Measurements from ENCODE around the gene GALNT18.
A peak's percentile ranks its signal among the peaks of the same experiment; 100 is the strongest.

The GALNT18 gene

DNA sequence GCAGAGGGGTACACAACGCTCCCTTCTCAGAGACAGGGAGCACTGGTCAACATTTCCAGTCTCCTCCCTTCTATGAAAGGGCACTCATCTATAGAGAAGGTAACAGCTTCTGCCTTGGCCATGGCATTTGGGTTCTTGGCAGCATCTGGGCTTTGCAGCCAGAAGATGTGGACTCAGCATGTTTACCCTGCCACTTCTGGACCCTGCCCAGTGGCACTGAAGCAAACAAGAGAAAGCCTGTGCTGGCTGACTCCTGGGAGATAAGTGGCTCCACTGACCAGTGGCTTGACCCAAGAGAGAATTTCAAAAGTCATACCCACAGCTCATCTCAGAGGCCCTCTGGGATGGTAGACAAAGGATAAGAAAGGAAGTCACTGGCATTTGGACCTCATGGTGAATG, 276.7 kb downstream of the GALNT18 start:
- POLR2A ChIA-PET: no interaction called here

DNA sequence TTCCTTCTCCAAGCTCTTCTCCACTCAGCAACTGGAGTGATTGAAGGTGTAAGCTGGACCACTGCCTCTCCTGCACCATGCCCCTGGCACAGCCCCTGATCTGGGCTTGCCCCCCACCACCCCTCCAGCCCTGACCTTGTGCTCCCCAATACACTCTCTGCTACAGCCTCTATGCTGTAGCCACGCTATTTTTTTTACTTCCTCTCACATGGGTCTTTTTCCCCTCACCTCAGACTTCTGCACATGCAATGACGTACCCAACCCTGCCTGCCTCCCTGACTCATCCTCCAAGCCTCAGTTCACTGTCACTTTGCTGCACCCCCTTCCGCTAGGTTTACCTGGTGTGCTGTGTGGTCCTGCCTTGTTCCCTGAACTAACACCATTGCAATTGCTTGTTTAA, 277.8 kb downstream of the GALNT18 start:
- H3K27ac ChIP-seq (ENCODE audit: insufficient read depth in 1 of 2, low read depth in 1 of 2, low read length in 2 of 2, poor library complexity in 1 of 2, severe bottlenecking in 2 of 2): no peak overlapping the region
- no peaks in the 10 kb centered on the region for H3K9me3 ChIP-seq (ENCODE audit: control extremely low read depth in 1 of 5, control insufficient read depth in 4 of 5, insufficient read depth in 2 of 5, low read depth in 1 of 5, low read length in 4 of 5)
- peak in 2 of 3 donors; percentile 2 to 6 for DNase-seq
- 40% methylated on average over 3 of the region's 3 CpGs for WGBS (ENCODE audit: insufficient coverage)
- H3K4me1 ChIP-seq (ENCODE audit: control extremely low read depth in 1 of 4, control insufficient read depth in 4 of 4, insufficient read depth in 4 of 4, low read length in 3 of 4): no peaks in the 10 kb centered on the region
- peaks cover 0 to 29% (median 0%) of the 10 kb centered on the region in 5 experiments for H3K27me3 ChIP-seq (replicated peaks in 2 of 5; ENCODE audit: control insufficient read depth in 4 of 5, insufficient read depth in 5 of 5, low read length in 4 of 5)
- ChIA-PET POLR2A (no interaction called here), CTCF (no interaction called here)
- H3K36me3 ChIP-seq (ENCODE audit: control insufficient read depth in 4 of 4, insufficient read depth in 4 of 4, low read length in 3 of 4): no peaks in the 10 kb centered on the region
- no peak overlapping the region for H3K4me3 ChIP-seq (ENCODE audit: control insufficient read depth in 1 of 7, extremely low read depth in 1 of 7, insufficient read depth in 4 of 7, low read depth in 2 of 7, low read length in 6 of 7)

More for the DNA sequence above, 276.7 kb downstream of the GALNT18 start:
- peaks cover 0 to 25% (median 0%) of the 10 kb centered on the region in 5 experiments for H3K27me3 ChIP-seq (replicated peaks in 2 of 5; ENCODE audit: control insufficient read depth in 4 of 5, insufficient read depth in 5 of 5, low read length in 4 of 5)
- H3K4me1 ChIP-seq (ENCODE audit: control extremely low read depth in 1 of 4, control insufficient read depth in 4 of 4, insufficient read depth in 4 of 4, low read length in 3 of 4): no peaks in the 10 kb centered on the region
- CTCF ChIA-PET: no interaction called here
- no peaks in the 10 kb centered on the region for H3K9me3 ChIP-seq (ENCODE audit: control extremely low read depth in 1 of 5, control insufficient read depth in 4 of 5, insufficient read depth in 2 of 5, low read depth in 1 of 5, low read length in 4 of 5)
- H3K36me3 ChIP-seq (ENCODE audit: control insufficient read depth in 4 of 4, insufficient read depth in 4 of 4, low read length in 3 of 4): no peaks in the 10 kb centered on the region
- H3K27ac ChIP-seq (ENCODE audit: insufficient read depth in 1 of 2, low read depth in 1 of 2, low read length in 2 of 2, poor library complexity in 1 of 2, severe bottlenecking in 2 of 2): no peak overlapping the region
- no peak for DNase-seq
- H3K4me3 ChIP-seq (ENCODE audit: control insufficient read depth in 1 of 7, extremely low read depth in 1 of 7, insufficient read depth in 4 of 7, low read depth in 2 of 7, low read length in 6 of 7): no peak overlapping the region
- 100% methylated on average over 1 of the region's 1 CpG for WGBS (ENCODE audit: insufficient coverage)

DNA sequence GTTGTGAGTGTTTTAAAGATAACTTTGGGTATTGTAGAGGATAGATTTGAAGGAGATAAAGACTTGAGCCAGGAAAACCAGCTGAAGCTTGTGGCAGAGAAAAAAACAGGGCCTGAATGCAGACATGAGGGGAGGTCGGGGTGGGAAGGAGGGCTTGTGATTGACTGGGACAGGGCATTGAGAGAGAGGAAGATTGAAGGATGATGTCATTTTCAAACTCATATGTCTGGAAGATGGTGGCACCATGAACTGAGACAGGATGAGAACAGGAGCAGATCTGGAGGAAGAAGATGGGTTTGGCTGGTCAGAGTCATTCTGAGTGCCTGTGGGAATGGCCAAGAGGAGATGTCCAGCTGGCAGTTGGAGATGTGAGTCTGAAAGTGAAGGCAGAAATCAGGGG, 283.5 kb downstream of the GALNT18 start:
- POLR2A ChIA-PET: no interaction called here
- CTCF ChIA-PET: no interaction called here

DNA sequence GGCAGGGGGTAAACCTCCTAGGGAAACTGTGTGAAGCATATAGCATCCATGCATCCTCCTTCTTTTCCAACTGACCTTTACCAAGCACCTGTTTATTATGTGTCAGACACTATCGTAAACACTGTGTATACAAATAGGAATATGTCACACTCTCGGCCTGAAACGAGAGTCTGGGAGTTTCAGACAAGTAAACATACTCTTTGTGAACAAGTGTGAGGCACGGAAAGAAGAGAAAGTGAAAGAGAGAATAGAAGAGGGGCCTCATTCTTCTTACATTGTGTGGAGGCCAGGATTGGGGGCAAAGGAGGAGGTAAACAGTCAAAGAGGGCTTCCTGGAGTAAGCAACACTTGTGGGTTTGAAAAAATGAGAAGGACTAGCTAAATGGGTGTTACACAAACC, 285.1 kb downstream of the GALNT18 start:
- WGBS (ENCODE audit: insufficient coverage): 97% methylated on average over 4 of the region's 4 CpGs

More for the DNA sequence above, 283.5 kb downstream of the GALNT18 start:
- H3K4me1 ChIP-seq (ENCODE audit: control extremely low read depth in 1 of 4, control insufficient read depth in 4 of 4, insufficient read depth in 4 of 4, low read length in 3 of 4): no peaks in the 10 kb centered on the region
- peaks cover 0 to 12% (median 0%) of the 10 kb centered on the region in 5 experiments for H3K27me3 ChIP-seq (replicated peaks in 2 of 5; ENCODE audit: control insufficient read depth in 4 of 5, insufficient read depth in 5 of 5, low read length in 4 of 5)
- no peak overlapping the region for H3K27ac ChIP-seq (ENCODE audit: insufficient read depth in 1 of 2, low read depth in 1 of 2, low read length in 2 of 2, poor library complexity in 1 of 2, severe bottlenecking in 2 of 2)
- DNase-seq: no peak
- H3K4me3 ChIP-seq (ENCODE audit: control insufficient read depth in 1 of 7, extremely low read depth in 1 of 7, insufficient read depth in 4 of 7, low read depth in 2 of 7, low read length in 6 of 7): no peak overlapping the region
- no peaks in the 10 kb centered on the region for H3K36me3 ChIP-seq (ENCODE audit: control insufficient read depth in 4 of 4, insufficient read depth in 4 of 4, low read length in 3 of 4)
- H3K9me3 ChIP-seq (ENCODE audit: control extremely low read depth in 1 of 5, control insufficient read depth in 4 of 5, insufficient read depth in 2 of 5, low read depth in 1 of 5, low read length in 4 of 5): no peaks in the 10 kb centered on the region
- WGBS (ENCODE audit: insufficient coverage): 100% methylated on average over 1 of the region's 1 CpG

DNA sequence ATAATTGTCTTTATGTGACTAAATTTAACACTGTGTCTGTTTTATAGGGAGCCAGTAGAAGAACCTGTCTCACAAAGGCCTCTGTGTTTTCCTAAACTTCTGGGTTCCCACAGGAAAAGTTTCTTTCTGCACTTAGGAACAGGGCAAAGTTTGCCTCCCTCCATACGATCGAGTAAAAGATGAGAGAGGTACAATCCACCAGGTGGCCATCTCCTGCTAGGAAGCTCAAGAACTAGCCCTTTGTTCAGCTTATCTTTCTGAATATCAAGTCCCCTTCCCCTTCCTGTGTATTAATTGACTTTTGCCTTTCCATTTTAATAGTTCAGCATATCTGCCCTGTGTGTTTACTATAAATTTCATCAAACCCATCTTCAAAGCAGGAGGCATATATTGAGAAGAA, 286.8 kb downstream of the GALNT18 start:
- ChIA-PET CTCF (no interaction called here), POLR2A (no interaction called here)
- WGBS (ENCODE audit: insufficient coverage): 100% methylated on average over 2 of the region's 2 CpGs

More for the DNA sequence above, 285.1 kb downstream of the GALNT18 start:
- H3K9me3 ChIP-seq (ENCODE audit: control extremely low read depth in 1 of 5, control insufficient read depth in 4 of 5, insufficient read depth in 2 of 5, low read depth in 1 of 5, low read length in 4 of 5): no peaks in the 10 kb centered on the region
- H3K27ac ChIP-seq (ENCODE audit: insufficient read depth in 1 of 2, low read depth in 1 of 2, low read length in 2 of 2, poor library complexity in 1 of 2, severe bottlenecking in 2 of 2): no peak overlapping the region
- H3K4me1 ChIP-seq (ENCODE audit: control extremely low read depth in 1 of 4, control insufficient read depth in 4 of 4, insufficient read depth in 4 of 4, low read length in 3 of 4): no peaks in the 10 kb centered on the region
- H3K27me3 ChIP-seq (replicated peaks in 2 of 5; ENCODE audit: control insufficient read depth in 4 of 5, insufficient read depth in 5 of 5, low read length in 4 of 5): peaks cover 0 to 8% (median 0%) of the 10 kb centered on the region in 5 experiments
- POLR2A ChIA-PET: no interaction called here
- CTCF ChIA-PET: interaction anchor here (1.0 kb wide), 1 partner anchor 23 kb away, joined by 3 read pairs; no protein-coding TSS in a partner anchor
- no peaks in the 10 kb centered on the region for H3K36me3 ChIP-seq (ENCODE audit: control insufficient read depth in 4 of 4, insufficient read depth in 4 of 4, low read length in 3 of 4)
- no peak overlapping the region for H3K4me3 ChIP-seq (ENCODE audit: control insufficient read depth in 1 of 7, extremely low read depth in 1 of 7, insufficient read depth in 4 of 7, low read depth in 2 of 7, low read length in 6 of 7)
- DNase-seq: no peak

DNA sequence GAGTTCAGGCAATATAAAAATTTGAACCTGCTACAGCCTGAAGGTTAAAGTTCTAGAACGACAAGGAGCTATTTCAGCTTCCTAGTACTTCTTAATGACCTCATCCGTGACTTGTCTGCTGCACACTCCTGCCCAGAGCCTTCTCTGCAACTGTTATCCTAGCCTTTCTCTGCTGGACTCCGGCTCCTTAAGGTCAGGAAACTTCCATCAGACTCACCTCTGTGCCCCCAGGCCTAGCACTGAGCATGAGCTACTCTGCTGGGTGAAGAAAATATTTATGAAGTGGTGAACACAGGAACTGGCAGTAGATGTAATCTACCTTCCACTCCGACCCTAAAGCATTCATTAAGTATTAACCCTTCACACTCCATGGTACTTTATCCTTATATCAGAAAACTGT, 287.2 kb downstream of the GALNT18 start:
- Histone ChIP-seq H3K27ac (ENCODE audit: insufficient read depth in 1 of 2, low read depth in 1 of 2, low read length in 2 of 2, poor library complexity in 1 of 2, severe bottlenecking in 2 of 2) (no peak overlapping the region), H3K4me3 (ENCODE audit: control insufficient read depth in 1 of 7, extremely low read depth in 1 of 7, insufficient read depth in 4 of 7, low read depth in 2 of 7, low read length in 6 of 7) (no peak overlapping the region), H3K4me1 (ENCODE audit: control extremely low read depth in 1 of 4, control insufficient read depth in 4 of 4, insufficient read depth in 4 of 4, low read length in 3 of 4) (no peaks in the 10 kb centered on the region), H3K27me3 (replicated peaks in 2 of 5; ENCODE audit: control insufficient read depth in 4 of 5, insufficient read depth in 5 of 5, low read length in 4 of 5) (peaks cover 0 to 4% (median 0%) of the 10 kb centered on the region in 5 experiments), H3K36me3 (ENCODE audit: control insufficient read depth in 4 of 4, insufficient read depth in 4 of 4, low read length in 3 of 4) (no peaks in the 10 kb centered on the region), H3K9me3 (ENCODE audit: control extremely low read depth in 1 of 5, control insufficient read depth in 4 of 5, insufficient read depth in 2 of 5, low read depth in 1 of 5, low read length in 4 of 5) (no peaks in the 10 kb centered on the region)
- POLR2A ChIA-PET: no interaction called here
- WGBS (ENCODE audit: insufficient coverage): 67% methylated on average over 3 of the region's 4 CpGs
- CTCF ChIA-PET: interaction anchor here (0.7 kb wide), 1 partner anchor 1118 kb away, joined by 3 read pairs; no protein-coding TSS in a partner anchor
- DNase-seq: no peak

More for the DNA sequence above, 286.8 kb downstream of the GALNT18 start:
- peaks cover 0 to 5% (median 0%) of the 10 kb centered on the region in 5 experiments for H3K27me3 ChIP-seq (replicated peaks in 2 of 5; ENCODE audit: control insufficient read depth in 4 of 5, insufficient read depth in 5 of 5, low read length in 4 of 5)
- DNase-seq: no peak
- H3K9me3 ChIP-seq (ENCODE audit: control extremely low read depth in 1 of 5, control insufficient read depth in 4 of 5, insufficient read depth in 2 of 5, low read depth in 1 of 5, low read length in 4 of 5): no peaks in the 10 kb centered on the region
- no peak overlapping the region for H3K4me3 ChIP-seq (ENCODE audit: control insufficient read depth in 1 of 7, extremely low read depth in 1 of 7, insufficient read depth in 4 of 7, low read depth in 2 of 7, low read length in 6 of 7)
- no peaks in the 10 kb centered on the region for H3K36me3 ChIP-seq (ENCODE audit: control insufficient read depth in 4 of 4, insufficient read depth in 4 of 4, low read length in 3 of 4)
- H3K27ac ChIP-seq (ENCODE audit: insufficient read depth in 1 of 2, low read depth in 1 of 2, low read length in 2 of 2, poor library complexity in 1 of 2, severe bottlenecking in 2 of 2): no peak overlapping the region
- no peaks in the 10 kb centered on the region for H3K4me1 ChIP-seq (ENCODE audit: control extremely low read depth in 1 of 4, control insufficient read depth in 4 of 4, insufficient read depth in 4 of 4, low read length in 3 of 4)

DNA sequence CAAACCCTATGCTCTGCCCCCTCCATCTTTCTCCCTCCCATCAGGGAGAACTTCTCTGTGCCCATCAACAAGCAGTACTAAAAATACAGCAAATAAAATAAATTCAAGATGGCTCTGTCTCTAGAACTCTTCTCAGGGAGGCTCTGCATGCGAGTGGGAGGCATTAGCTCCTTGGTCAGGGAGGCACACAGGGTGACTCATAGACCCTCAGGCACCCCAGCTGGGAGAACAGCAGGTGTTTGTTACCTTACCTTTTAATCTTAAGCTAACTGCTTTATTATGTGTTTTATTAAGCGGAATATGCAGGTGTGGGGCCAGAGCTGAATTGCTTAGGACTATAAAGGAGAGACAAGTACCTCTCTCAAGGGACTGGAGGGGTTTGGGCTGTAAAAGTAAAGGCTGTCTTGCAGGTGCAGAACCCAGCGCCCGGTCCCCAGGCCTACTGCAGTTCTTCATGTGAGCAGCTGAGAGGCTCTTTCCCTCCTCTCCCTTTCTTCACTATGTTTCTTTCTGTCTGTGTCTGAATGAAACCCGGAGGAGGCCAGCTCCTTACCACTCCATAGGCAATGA, 289.6 kb downstream of the GALNT18 start:
- no peaks in the 10 kb centered on the region for H3K36me3 ChIP-seq (ENCODE audit: control insufficient read depth in 4 of 4, insufficient read depth in 4 of 4, low read length in 3 of 4)
- no peaks in the 10 kb centered on the region for H3K27me3 ChIP-seq (replicated peaks in 2 of 5; ENCODE audit: control insufficient read depth in 4 of 5, insufficient read depth in 5 of 5, low read length in 4 of 5)
- H3K9me3 ChIP-seq (ENCODE audit: control extremely low read depth in 1 of 5, control insufficient read depth in 4 of 5, insufficient read depth in 2 of 5, low read depth in 1 of 5, low read length in 4 of 5): no peaks in the 10 kb centered on the region
- CTCF ChIA-PET: interaction anchor here (0.9 kb wide), 1 partner anchor 18 kb away, joined by 4 read pairs; no protein-coding TSS in a partner anchor
- H3K27ac ChIP-seq (ENCODE audit: insufficient read depth in 1 of 2, low read depth in 1 of 2, low read length in 2 of 2, poor library complexity in 1 of 2, severe bottlenecking in 2 of 2): no peak overlapping the region
- 77% methylated on average over 5 of the region's 5 CpGs for WGBS (ENCODE audit: insufficient coverage)
- POLR2A ChIA-PET: no interaction called here
- no peak for DNase-seq
- no peak overlapping the region for H3K4me3 ChIP-seq (ENCODE audit: control insufficient read depth in 1 of 7, extremely low read depth in 1 of 7, insufficient read depth in 4 of 7, low read depth in 2 of 7, low read length in 6 of 7)
- H3K4me1 ChIP-seq (ENCODE audit: control extremely low read depth in 1 of 4, control insufficient read depth in 4 of 4, insufficient read depth in 4 of 4, low read length in 3 of 4): no peaks in the 10 kb centered on the region

All from common myeloid progenitor, CD34-positive (primary cell).